CD4-positive, alpha-beta T cell treated with Interleukin-6 for 4 hours (primary cell): ENCODE measurements around the gene LIPM.

ENCODE experiments used
- DNase-seq: peaks from one replicate; pipeline ENCODE4 v3.0.0-alpha.2; 2020; ENCODE audit warnings: mixed read lengths

The LIPM gene

GRCh38 chr10:88802523-88803285, at the start of gene LIPM:
Gene LIPM (plus strand): TSS chr10:88802730. CDS start chr10:88802897, 167 bp downstream.
- DNase-seq = no peak

- no peak for DNase-seq
Observed at GRCh38 chr10:88754287-88754686, 48.2 kb upstream of the LIPM start.

GRCh38 chr10:88755753-88756152, 46.8 kb upstream of the LIPM start:
- DNase-seq = no peak

- DNase-seq = no peak
Observed at GRCh38 chr10:88756660-88757059, 45.9 kb upstream of the LIPM start.

- DNase-seq = no peak
Observed at GRCh38 chr10:88759366-88760101, 43.0 kb upstream of the LIPM start, which contains the start of gene LIPN. Gene LIPN (plus strand): TSS chr10:88760020. CDS start chr10:88761406, 1,386 bp downstream.

- DNase-seq = no peak
Observed at GRCh38 chr10:88762906-88763305, 39.6 kb upstream of the LIPM start.

- no peak for DNase-seq
Observed at GRCh38 chr10:88763441-88763840, 39.1 kb upstream of the LIPM start.

- no peak for DNase-seq
Observed at GRCh38 chr10:88764110-88764509, 38.4 kb upstream of the LIPM start.

GRCh38 chr10:88765816-88766215, 36.7 kb upstream of the LIPM start:
- no peak for DNase-seq

GRCh38 chr10:88769384-88769783, 33.1 kb upstream of the LIPM start:
- DNase-seq = no peak

GRCh38 chr10:88781206-88781605, 21.3 kb upstream of the LIPM start:
- no peak for DNase-seq

GRCh38 chr10:88782222-88782621, 20.3 kb upstream of the LIPM start:
- no peak for DNase-seq

- DNase-seq = no peak
Observed at GRCh38 chr10:88783724-88784123, 18.8 kb upstream of the LIPM start.

- no peak for DNase-seq
Observed at GRCh38 chr10:88786032-88786770, 16.3 kb upstream of the LIPM start.

GRCh38 chr10:88787463-88787862, 15.1 kb upstream of the LIPM start:
- DNase-seq = no peak

GRCh38 chr10:88788924-88789323, 13.6 kb upstream of the LIPM start:
- DNase-seq = no peak

GRCh38 chr10:88791924-88792323, 10.6 kb upstream of the LIPM start:
- no peak for DNase-seq

- peak; percentile 3 for DNase-seq
Observed at GRCh38 chr10:88792661-88793060, 9.9 kb upstream of the LIPM start.

GRCh38 chr10:88793712-88794299, 8.7 kb upstream of the LIPM start:
- DNase-seq = no peak

GRCh38 chr10:88794731-88795130, 7.8 kb upstream of the LIPM start:
- DNase-seq = no peak

- DNase-seq = no peak
Observed at GRCh38 chr10:88800152-88801125, 2.1 kb upstream of the LIPM start.

GRCh38 chr10:88803641-88804040, 1.1 kb downstream of the LIPM start:
- no peak for DNase-seq
